DOHH2 (cell line): Measurements from ENCODE around the gene NOTCH1.

Experiments
- CTCF ChIP-seq: fragments of 200-600 bp; sonication (generic); IDR thresholded peaks from one replicate; pipeline ENCODE4 v1.5.1; 2014; ENCODE audit warnings: antibody characterized with exemption, mild to moderate bottlenecking, low read depth, low read length; ENCODE audit not compliant: poor library complexity, severe bottlenecking
- EZH2phosphoT487 ChIP-seq: fragments of 200-600 bp; sonication (generic); IDR thresholded peaks from 2 replicates; pipeline ENCODE4 v1.6.1; 2017; ENCODE audit warnings: borderline replicate concordance, mild to moderate bottlenecking, antibody characterized with exemption, low read length, moderate library complexity, mixed read lengths

DNA sequence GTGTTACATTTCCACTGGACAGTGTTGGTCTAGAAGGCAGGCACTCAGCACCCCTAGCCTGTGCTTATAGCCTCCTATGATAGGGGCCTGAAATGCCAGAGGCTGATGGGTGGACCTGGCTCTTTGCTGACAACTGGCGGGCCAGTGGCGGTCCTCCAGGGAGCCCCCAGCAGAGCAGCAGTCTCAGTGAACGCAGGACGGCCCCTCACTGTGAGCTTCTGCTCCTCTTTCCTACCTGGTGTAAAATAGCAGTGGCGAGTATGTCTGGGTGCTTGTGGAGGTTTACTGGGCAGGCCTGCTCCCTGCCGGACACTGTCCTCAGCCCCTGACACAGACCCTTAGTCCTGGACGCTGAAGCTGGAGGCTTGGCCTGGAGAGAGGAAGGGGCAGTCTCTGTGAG is 59.7 kb downstream of the NOTCH1 start:
- no peak for TF ChIP-seq CTCF
- TF ChIP-seq EZH2phosphoT487: no peak
